GM12872 (cell line): Measurements from ENCODE around the gene GTPBP4.

Source experiments
- CTCF ChIP-seq: IDR thresholded peaks from 3 replicates; pipeline ENCODE4 v1.5.1; 2011; ENCODE audit warnings: low read depth, mild to moderate bottlenecking, low read length, moderate library complexity; ENCODE audit not compliant: insufficient read depth

Gene GTPBP4

GRCh38 chr10:1068380-1069361 lies 80.4 kb downstream of the GTPBP4 start:
- no peak for TF ChIP-seq CTCF
